HG03469 (cell line): Measurements from ENCODE around the gene DNAH3.
"Not testable (repeated sequence)": the region's sequence is repeated elsewhere in the genome, so short reads cannot be mapped to it uniquely, and the experiment has no call there.

Experiments used
- ATAC-seq: cut with Tn5 transposase; IDR thresholded peaks from one replicate; pipeline ENCODE4 v1.9.1; 2021; ENCODE audit warnings: mild to moderate bottlenecking, moderate library complexity, moderate number of reproducible peaks; ENCODE audit not compliant: unreplicated experiment

Gene DNAH3

DNA sequence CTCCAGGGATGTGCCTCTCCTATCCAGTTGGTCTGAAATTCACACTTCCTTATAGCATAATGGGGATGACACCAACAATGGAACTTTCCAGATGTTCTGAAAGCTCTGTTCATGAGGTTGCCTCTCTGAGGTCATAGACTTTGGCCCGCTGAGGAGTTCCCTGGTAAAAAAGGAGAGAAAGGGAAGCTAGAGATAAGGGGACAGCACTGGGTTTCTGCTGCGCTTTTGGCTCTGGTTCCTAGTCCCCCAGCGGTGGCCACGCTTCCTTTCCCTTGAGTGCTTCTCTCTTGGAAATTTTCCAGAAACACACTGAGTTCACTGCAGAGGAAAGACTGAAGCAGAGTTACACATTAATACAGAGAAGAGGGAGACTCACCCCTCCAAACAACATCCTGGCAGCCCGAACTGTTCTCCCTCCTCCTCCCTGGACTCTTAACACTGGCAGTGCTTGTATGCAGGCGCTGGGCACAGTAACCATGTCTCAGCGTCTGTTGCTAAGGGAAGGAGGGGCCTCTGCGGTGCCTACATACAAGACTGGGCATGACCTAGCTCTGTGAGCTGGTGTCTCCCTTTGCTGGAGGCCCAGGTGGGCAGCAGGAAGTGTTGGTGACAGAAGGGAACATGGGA is at the start of gene DNAH3:
Gene DNAH3, minus strand, starts transcription at position 472 of the 627 bp plus-strand sequence. CDS start 527 bp downstream, outside the sequence.
- ATAC-seq = no peak

GRCh38 chr16:21199607-21200218 is 49.1 kb upstream of the DNAH3 start:
- ATAC-seq = no peak

DNA sequence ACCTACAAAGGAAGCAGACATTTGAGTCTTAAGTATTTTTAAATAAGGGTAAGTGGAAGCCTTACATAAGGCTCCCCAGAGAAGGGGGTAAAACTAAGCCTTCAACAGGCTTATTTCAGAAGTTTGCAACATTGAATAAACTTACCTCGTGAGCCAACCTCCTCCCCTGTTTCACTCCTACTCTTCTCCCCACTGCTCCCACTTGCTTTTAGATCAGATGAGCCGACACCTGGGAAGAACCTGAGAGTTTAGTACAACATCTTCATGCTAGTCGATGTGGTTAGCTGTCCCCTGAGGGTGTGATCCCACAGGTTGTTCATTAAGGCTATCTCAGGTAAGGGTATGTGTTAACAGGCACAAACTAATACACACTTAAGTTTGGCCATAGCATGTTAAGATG is 47.0 kb upstream of the DNAH3 start:
- ATAC-seq = no peak

DNA sequence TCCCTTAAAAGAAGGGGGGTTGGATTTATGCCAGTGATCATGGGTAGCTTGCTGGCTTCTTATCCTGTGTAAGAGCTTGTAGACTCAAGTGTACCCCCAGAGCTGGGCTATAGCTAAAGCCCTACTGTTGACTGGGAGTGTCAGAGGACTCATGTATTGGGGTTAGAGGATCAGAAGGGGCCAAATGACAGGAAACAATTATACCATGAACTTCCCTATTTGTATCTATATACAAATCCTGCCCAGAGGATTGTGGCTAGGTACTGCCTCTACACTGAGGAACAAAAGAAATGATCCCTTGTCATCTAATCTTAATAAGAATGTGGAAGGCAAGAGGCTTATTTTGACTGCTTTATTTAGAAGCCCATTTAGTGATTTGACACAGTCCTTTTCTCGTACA is 46.5 kb upstream of the DNAH3 start:
- no peak for ATAC-seq

- ATAC-seq = not testable (repeated sequence)
Measured at GRCh38 chr16:21195330-21195729, 44.7 kb upstream of the DNAH3 start.

GRCh38 chr16:21194771-21195301 is 44.2 kb upstream of the DNAH3 start:
- no peak for ATAC-seq

DNA sequence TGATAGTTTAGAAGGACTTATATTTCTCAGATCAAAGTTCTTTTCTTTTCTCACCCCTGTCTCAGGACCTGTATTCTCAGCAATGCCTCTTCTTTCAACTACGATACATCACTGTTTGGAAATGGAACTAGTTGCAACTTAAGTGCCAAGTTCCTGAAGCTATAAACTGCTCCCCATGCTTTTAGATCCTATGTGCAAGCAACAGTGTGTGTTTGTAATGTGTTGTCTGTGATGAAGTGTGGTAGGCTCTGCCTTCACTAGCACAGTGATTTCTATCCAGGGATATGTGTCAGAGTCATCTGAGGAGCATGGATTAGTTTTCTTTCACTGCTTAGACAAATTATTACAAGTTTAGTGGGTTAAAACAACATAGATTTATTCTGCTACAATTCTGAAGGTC is 42.3 kb upstream of the DNAH3 start:
- no peak for ATAC-seq

- no peak for ATAC-seq
Measured at GRCh38 chr16:21190599-21190998, 40.0 kb upstream of the DNAH3 start.

DNA sequence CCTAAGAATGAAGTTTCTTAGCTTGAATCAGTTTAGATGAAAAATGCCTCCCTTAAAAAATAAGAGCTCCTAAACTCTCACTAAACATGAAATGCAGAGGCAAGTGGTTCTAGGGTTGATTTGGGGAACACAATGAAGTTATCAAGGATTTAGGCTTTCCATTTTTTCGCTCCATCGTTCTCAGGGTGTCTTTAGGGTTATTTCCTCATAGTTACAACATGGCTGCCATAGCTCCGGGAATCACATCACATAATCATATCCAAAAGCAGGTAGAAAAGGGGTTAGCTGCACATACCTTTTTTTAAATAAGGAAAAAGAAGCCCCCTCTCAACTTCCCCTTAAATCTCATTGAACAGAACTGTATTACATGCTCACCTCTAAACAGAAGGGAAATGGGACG is 39.4 kb upstream of the DNAH3 start:
- ATAC-seq = no peak

DNA sequence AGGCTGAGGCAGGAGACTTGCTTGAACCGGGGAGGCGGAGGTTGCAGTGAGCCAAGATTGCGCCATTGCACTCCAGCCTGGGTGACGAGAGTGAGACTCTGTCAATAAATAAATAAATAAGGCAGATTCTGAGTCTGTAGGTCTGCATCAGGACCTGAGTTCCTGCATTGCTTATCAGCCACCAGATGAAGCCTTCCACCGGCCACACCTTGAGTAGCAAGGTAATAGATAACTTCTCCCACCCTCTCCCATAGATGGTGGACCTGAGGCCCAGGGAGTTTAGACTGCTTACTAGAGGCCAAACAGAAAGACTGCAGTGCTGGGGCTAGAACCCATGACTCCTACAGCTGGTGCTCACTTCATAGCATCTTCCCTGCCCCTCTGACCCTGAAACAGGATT is 38.7 kb upstream of the DNAH3 start:
- ATAC-seq = no peak

- ATAC-seq = no peak
Measured at GRCh38 chr16:21186326-21186691, 35.7 kb upstream of the DNAH3 start.

- no peak for ATAC-seq
Measured at GRCh38 chr16:21185659-21186325, 35.1 kb upstream of the DNAH3 start.

DNA sequence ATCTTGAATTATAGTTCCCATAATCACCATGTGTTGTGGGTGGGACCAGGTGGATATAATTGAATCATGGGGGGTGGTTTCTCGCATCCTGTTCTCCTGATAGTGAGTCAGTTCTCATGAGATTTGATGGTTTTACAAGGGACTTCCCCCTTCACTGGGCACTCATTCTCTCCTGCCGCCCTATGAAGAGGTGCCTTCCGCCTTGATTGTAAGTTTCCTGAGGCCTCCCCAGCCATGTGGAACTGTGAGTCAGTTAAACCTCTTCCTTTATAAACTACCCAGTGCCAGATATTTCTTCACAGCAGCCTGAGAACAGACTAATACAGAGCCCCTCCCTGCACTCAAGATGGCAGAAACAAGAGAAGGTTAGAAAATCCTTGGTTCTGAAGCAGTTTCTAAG is 34.2 kb upstream of the DNAH3 start:
- no peak for ATAC-seq

GRCh38 chr16:21183995-21184394 is 33.3 kb upstream of the DNAH3 start:
- no peak for ATAC-seq

DNA sequence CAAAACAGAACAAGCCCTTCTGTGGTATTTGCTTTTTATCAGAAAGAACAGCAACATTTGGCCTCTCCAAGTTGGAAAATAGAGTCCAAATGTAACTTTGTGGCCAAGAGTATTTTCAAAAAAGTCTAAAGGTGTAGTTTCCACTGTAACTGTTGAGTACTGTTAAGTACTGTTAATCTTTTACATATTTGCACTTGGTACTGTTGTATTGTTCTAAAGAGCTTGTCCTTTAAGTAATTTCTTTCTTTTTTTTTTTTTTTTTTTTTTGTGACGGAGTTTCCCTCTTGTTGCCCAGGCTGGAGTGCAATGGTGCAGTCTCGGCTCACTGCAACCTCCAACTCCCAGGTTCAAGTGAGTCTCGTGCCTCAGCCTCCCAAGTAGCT is 29.3 kb upstream of the DNAH3 start:
- no peak for ATAC-seq

- no peak for ATAC-seq
Measured at GRCh38 chr16:21179126-21179982, 28.7 kb upstream of the DNAH3 start.

DNA sequence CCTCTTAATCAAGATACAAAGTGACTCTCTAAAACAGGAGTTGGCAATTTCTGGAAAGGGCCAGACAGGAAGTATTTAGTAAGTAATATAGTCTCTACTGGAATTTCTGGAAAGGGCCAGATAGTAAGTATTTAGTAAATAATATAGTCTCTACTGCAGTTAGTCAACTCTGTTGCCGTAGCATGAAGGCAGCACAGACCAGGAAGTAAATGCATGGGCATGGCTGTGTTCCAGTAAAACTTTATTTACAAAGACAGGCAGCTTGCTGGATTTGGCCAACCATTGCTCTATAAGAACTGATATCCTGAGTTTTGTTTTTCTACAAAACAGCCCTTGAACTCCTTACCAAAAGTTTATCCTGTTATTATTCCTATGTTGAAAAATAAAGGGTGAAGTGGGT is 24.8 kb upstream of the DNAH3 start:
- no peak for ATAC-seq

DNA sequence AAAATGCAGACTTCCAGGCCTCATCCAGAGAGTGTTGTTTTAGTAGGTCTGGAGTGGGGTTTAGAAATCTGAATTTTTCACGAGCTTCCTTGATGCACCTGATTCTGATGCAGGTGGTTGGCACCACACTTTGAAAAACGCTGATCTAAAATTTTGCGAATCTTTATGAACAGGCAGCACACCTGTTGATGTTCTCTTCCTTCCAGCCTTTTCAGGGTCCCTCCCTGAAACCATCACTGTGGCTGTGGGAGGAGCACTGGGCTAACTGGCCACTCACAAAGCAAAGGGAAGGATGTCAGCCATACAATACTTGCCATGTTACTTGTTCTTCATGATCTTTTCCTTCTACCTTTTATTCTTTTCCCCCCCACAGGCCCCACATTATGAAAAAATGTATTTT is 22.0 kb upstream of the DNAH3 start:
- no peak for ATAC-seq

- ATAC-seq = not testable (repeated sequence)
Measured at GRCh38 chr16:21170116-21170515, 19.5 kb upstream of the DNAH3 start.

GRCh38 chr16:21169249-21169981 is 18.8 kb upstream of the DNAH3 start:
- no peak for ATAC-seq
